Common myeloid progenitor, CD34-positive (primary cell): ENCODE results near the gene AHCYL1.

Experiments used
- CTCF ChIA-PET: fragments of 350-600 bp; sonication (Branson Sonifier 250); formaldehyde crosslinking; loops from one replicate; lab custom pipeline; 2021; ENCODE audit warnings: antibody characterized with exemption; lab: Charles Lee
- POLR2A ChIA-PET: fragments of 350-600 bp; sonication (Branson Sonifier 250); formaldehyde crosslinking; loops from one replicate; lab custom pipeline; 2021; ENCODE audit warnings: antibody characterized with exemption; lab: Charles Lee
- DNase-seq, 3 donors: peaks; one replicate each; pipeline versions ENCODE4 v3.0.0 to v3.0.0-alpha.2; 2013
- H3K27ac ChIP-seq, 2 experiments: 1 replicate in 1 of 2; 2 replicates in 1 of 2; pipeline ENCODE4 v1.7.0; 2013; ENCODE audit warnings: inconsistent platforms in 2 of 2, low read length in 2 of 2, mild to moderate bottlenecking in 2 of 2, low read depth in 1 of 2, moderate library complexity in 1 of 2; ENCODE audit not compliant: severe bottlenecking in 2 of 2, insufficient read depth in 1 of 2, poor library complexity in 1 of 2
- H3K27me3 ChIP-seq, 5 experiments: replicated peaks in 2 of 5; 1 replicate in 3 of 5; 2 replicates in 2 of 5; pipeline versions ENCODE4 v1.6.1 to v1.7.0; 2013; ENCODE audit warnings: low read length in 4 of 5, mild to moderate bottlenecking in 2 of 5, moderate library complexity in 2 of 5, inconsistent platforms in 1 of 5; ENCODE audit not compliant: insufficient read depth in 5 of 5, control insufficient read depth in 4 of 5
- H3K36me3 ChIP-seq, 4 experiments: 1 replicate in 2 of 4; 2 replicates in 2 of 4; pipeline versions ENCODE4 v1.6.1 to v1.7.0; 2013; ENCODE audit warnings: low read length in 3 of 4, control low read depth in 1 of 4, mild to moderate bottlenecking in 1 of 4; ENCODE audit not compliant: control insufficient read depth in 4 of 4, insufficient read depth in 4 of 4
- H3K4me1 ChIP-seq, 4 experiments: 1 replicate in 3 of 4; 2 replicates in 1 of 4; pipeline versions ENCODE4 v1.6.1 to v1.7.1; 2013; ENCODE audit warnings: low read length in 3 of 4, mild to moderate bottlenecking in 3 of 4, control low read depth in 1 of 4, inconsistent platforms in 1 of 4, moderate library complexity in 1 of 4; ENCODE audit not compliant: control insufficient read depth in 4 of 4, insufficient read depth in 4 of 4; ENCODE audit errors: control extremely low read depth in 1 of 4
- H3K4me3 ChIP-seq, 7 experiments: 1 replicate in 4 of 7; 2 replicates in 3 of 7; pipeline versions ENCODE4 v1.5.1 to v1.7.0; 2013; ENCODE audit warnings: mild to moderate bottlenecking in 7 of 7, low read length in 6 of 7, moderate library complexity in 6 of 7, inconsistent platforms in 2 of 7, low read depth in 2 of 7, control low read depth in 1 of 7; ENCODE audit not compliant: insufficient read depth in 4 of 7, control insufficient read depth in 1 of 7; ENCODE audit errors: extremely low read depth in 1 of 7
- H3K9me3 ChIP-seq, 5 experiments: 1 replicate in 4 of 5; 2 replicates in 1 of 5; pipeline versions ENCODE4 v1.6.1 to v1.7.1; 2013; ENCODE audit warnings: low read length in 4 of 5, mild to moderate bottlenecking in 2 of 5, inconsistent platforms in 1 of 5, low read depth in 1 of 5, moderate library complexity in 1 of 5; ENCODE audit not compliant: control insufficient read depth in 4 of 5, insufficient read depth in 2 of 5; ENCODE audit errors: control extremely low read depth in 1 of 5
- WGBS: methylation state at CpG from one replicate; pipeline ENCODE4 v1.1.5; 2013; ENCODE audit not compliant: insufficient coverage; 5-methylcytosine and 5-hydroxymethylcytosine counted together

The AHCYL1 gene

GRCh38 chr1:110061341-110061740 lies 76.8 kb downstream of the AHCYL1 start:
- Histone ChIP-seq H3K4me1 (no peaks in the 10 kb centered on the region), H3K27me3 (peaks cover 0 to 15% (median 6%) of the 10 kb centered on the region in 5 experiments), H3K36me3 (peaks cover 4 to 34% (median 26%) of the 10 kb centered on the region in 4 experiments), H3K27ac (no peak overlapping the region), H3K4me3 (no peak overlapping the region), H3K9me3 (no peaks in the 10 kb centered on the region)
- DNase-seq, result no peak
- CTCF ChIA-PET, result interaction anchor here (1.4 to 6.7 kb wide), 9 partner anchors 10 to 44 kb away, joined by 7 to 44 read pairs (median 9); partner anchors contain the start of gene STRIP1
- WGBS, result 92% methylated on average over 9 of the region's 10 CpGs
- POLR2A ChIA-PET, result no interaction called here

- H3K4me3 ChIP-seq, result no peak overlapping the region
- no peak for DNase-seq
- H3K27ac ChIP-seq, result no peak overlapping the region
- H3K4me1 ChIP-seq, result peaks cover 0 to 2% (median 0%) of the 10 kb centered on the region in 4 experiments
- H3K36me3 ChIP-seq, result peaks cover 0 to 22% (median 15%) of the 10 kb centered on the region in 4 experiments
- 75% methylated on average over 1 of the region's 2 CpGs for WGBS
- ChIA-PET CTCF (interaction anchor here (0.7 to 6.7 kb wide), 9 partner anchors 8 to 72 kb away, joined by 3 to 44 read pairs (median 7); no protein-coding TSS in a partner anchor), POLR2A (no interaction called here)
- peaks cover 0 to 27% (median 14%) of the 10 kb centered on the region in 5 experiments for H3K27me3 ChIP-seq
- no peaks in the 10 kb centered on the region for H3K9me3 ChIP-seq
Observed at GRCh38 chr1:110062612-110063011, 78.0 kb downstream of the AHCYL1 start.

- no peak overlapping the region for H3K27ac ChIP-seq
- no peaks in the 10 kb centered on the region for H3K9me3 ChIP-seq
- no peak for DNase-seq
- H3K36me3 ChIP-seq, result peaks cover 0 to 12% (median 10%) of the 10 kb centered on the region in 4 experiments
- no peak overlapping the region for H3K4me3 ChIP-seq
- ChIA-PET POLR2A (no interaction called here), CTCF (interaction anchor here (1.5 to 6.7 kb wide), 5 partner anchors 10 to 53 kb away, joined by 3 to 44 read pairs (median 18); no protein-coding TSS in a partner anchor)
- WGBS, result 33% methylated on average over 3 of the region's 4 CpGs
- H3K4me1 ChIP-seq, result peaks cover 0 to 14% (median 10%) of the 10 kb centered on the region in 4 experiments
- H3K27me3 ChIP-seq, result peaks cover 0 to 39% (median 21%) of the 10 kb centered on the region in 5 experiments
Observed at GRCh38 chr1:110063781-110064180, 79.2 kb downstream of the AHCYL1 start.

- Histone ChIP-seq H3K27ac (no peak overlapping the region), H3K4me1 (peaks cover 0 to 24% (median 19%) of the 10 kb centered on the region in 4 experiments), H3K4me3 (no peak overlapping the region), H3K36me3 (peaks cover 0 to 7% (median 5%) of the 10 kb centered on the region in 4 experiments), H3K27me3 (peaks cover 0 to 48% (median 30%) of the 10 kb centered on the region in 5 experiments), H3K9me3 (no peaks in the 10 kb centered on the region)
- POLR2A ChIA-PET, result no interaction called here
- DNase-seq, result no peak
- WGBS, result 87% methylated on average over 10 of the region's 18 CpGs
- CTCF ChIA-PET, result interaction anchor here (1.0 to 6.7 kb wide), 7 partner anchors 10 to 52 kb away, joined by 3 to 44 read pairs (median 7); partner anchors contain the start of gene STRIP1
Observed at GRCh38 chr1:110064576-110065337, 80.2 kb downstream of the AHCYL1 start.

GRCh38 chr1:110065841-110066240 lies 81.3 kb downstream of the AHCYL1 start:
- peaks cover 0 to 7% (median under 1%) of the 10 kb centered on the region in 4 experiments for H3K36me3 ChIP-seq
- H3K27me3 ChIP-seq, result peaks cover 0 to 59% (median 32%) of the 10 kb centered on the region in 5 experiments
- no peak overlapping the region for H3K27ac ChIP-seq
- H3K4me1 ChIP-seq, result peaks cover 0 to 32% (median 22%) of the 10 kb centered on the region in 4 experiments
- H3K4me3 ChIP-seq, result no peak overlapping the region
- H3K9me3 ChIP-seq, result no peaks in the 10 kb centered on the region
- 93% methylated on average over 5 of the region's 5 CpGs for WGBS
- POLR2A ChIA-PET, result interaction anchor here (1.5 kb wide), 1 partner anchor 8 kb away, joined by 5 read pairs; no protein-coding TSS in a partner anchor
- no peak for DNase-seq
- CTCF ChIA-PET, result interaction anchor here (0.7 to 6.7 kb wide), 12 partner anchors 8 to 51 kb away, joined by 3 to 44 read pairs (median 4); partner anchors contain the start of gene STRIP1

GRCh38 chr1:110067479-110067892 lies 82.9 kb downstream of the AHCYL1 start:
- 31% methylated on average over 23 of the region's 23 CpGs for WGBS
- ChIA-PET POLR2A (no interaction called here), CTCF (interaction anchor here (1.8 to 6.7 kb wide), 4 partner anchors 10 to 37 kb away, joined by 8 to 44 read pairs (median 28); no protein-coding TSS in a partner anchor)
- Histone ChIP-seq H3K27ac (no peak overlapping the region), H3K27me3 (peaks cover 1 to 75% (median 45%) of the 10 kb centered on the region in 5 experiments), H3K4me1 (peaks cover 0 to 36% (median 22%) of the 10 kb centered on the region in 4 experiments), H3K4me3 (peak overlapping the region in 1 of 7 experiments; percentile 19), H3K36me3 (peaks cover 0 to 2% (median 0%) of the 10 kb centered on the region in 4 experiments), H3K9me3 (no peaks in the 10 kb centered on the region)
- DNase-seq, result no peak
